Tibial artery (tissue), 4 donors: ENCODE data around the gene FASTK.

Experiments used
- DNase-seq, 2 donors: peaks; one replicate each; pipeline ENCODE4 v3.0.0-alpha.2; 2019
- H3K27ac ChIP-seq, 2 donors: fragments of 200-600 bp; sonication (generic) in 1 of 2; 1 replicate in 1 of 2; 2 replicates in 1 of 2; pipeline ENCODE4 v1.5.1; 2018 to 2019; ENCODE audit warnings: mild to moderate bottlenecking in 1 of 2
- H3K27me3 ChIP-seq, 2 donors: fragments of 200-600 bp; sonication (generic) in 1 of 2; one replicate each; pipeline versions ENCODE4 v1.5.1 to v1.6.0; 2016 to 2019
- H3K36me3 ChIP-seq, 3 donors: fragments of 200-600 bp; sonication (generic) in 2 of 3; one replicate each; pipeline ENCODE4 v1.5.1; 2016 to 2019; ENCODE audit warnings: mild to moderate bottlenecking in 2 of 3
- H3K4me1 ChIP-seq, 4 donors: fragments of 200-600 bp; sonication (generic) in 2 of 4; 1 replicate in 3 of 4; 2 replicates in 1 of 4; pipeline ENCODE4 v1.5.1; 2016 to 2019
- H3K4me3 ChIP-seq, 2 donors: fragments of 200-600 bp; sonication (generic) in 1 of 2; 1 replicate in 1 of 2; 2 replicates in 1 of 2; pipeline ENCODE4 v1.5.1; 2018 to 2019; ENCODE audit warnings: mild to moderate bottlenecking in 2 of 2
- H3K9me3 ChIP-seq, 3 donors: fragments of 200-600 bp; sonication (generic) in 1 of 3; one replicate each; pipeline ENCODE4 v1.5.1; 2016 to 2019
- intact Hi-C: fragments of 100-400 bp; cut with DNase I; formaldehyde crosslinking; loops from one replicate; pipeline ENCODE4 v1.15.0; 2023; ENCODE audit warnings: low total_unique reads
- TF ChIP-seq, protein P1 (sequence below), 2 experiments: fragments of 200-600 bp in 1 of 2; fragments of 450-650 bp in 1 of 2; IDR thresholded peaks; one replicate each; pipeline ENCODE4 v1.5.1; 2017 to 2019; ENCODE audit warnings: antibody characterized with exemption in 2 of 2, mild to moderate bottlenecking in 1 of 2, moderate library complexity in 1 of 2

Gene FASTK

DNA sequence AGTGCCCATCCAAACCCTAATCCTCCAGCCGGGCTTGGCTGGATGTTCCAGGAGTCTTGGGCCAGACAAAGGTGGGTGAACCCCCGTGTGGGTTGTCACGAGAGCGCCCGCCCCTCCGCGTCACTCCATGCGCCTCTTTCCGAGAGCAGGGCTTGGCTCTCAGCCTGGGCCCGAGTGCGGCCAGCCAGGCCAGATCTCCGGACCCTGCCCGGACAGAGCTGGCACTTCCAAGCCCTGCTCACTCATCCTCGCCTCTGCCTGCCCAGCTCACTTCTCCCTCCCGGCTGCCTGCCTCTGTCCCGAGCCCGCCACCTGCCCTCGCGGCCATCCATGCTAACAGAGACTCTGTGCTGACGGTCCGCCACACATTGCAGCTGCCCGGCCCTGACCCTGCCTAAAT is 40.3 kb upstream of the FASTK start:
- intact Hi-C loops, result loop anchor here (5.0 kb wide), 1 partner anchor 181 kb away; no protein-coding TSS in a partner anchor
- DNase-seq, result no peak
- H3K9me3 ChIP-seq, result no peaks in the 10 kb centered on the region

GRCh38 chr7:151119902-151120301 is 39.3 kb upstream of the FASTK start:
- no peak overlapping the region for H3K4me3 ChIP-seq
- TF ChIP-seq, protein P1, sequence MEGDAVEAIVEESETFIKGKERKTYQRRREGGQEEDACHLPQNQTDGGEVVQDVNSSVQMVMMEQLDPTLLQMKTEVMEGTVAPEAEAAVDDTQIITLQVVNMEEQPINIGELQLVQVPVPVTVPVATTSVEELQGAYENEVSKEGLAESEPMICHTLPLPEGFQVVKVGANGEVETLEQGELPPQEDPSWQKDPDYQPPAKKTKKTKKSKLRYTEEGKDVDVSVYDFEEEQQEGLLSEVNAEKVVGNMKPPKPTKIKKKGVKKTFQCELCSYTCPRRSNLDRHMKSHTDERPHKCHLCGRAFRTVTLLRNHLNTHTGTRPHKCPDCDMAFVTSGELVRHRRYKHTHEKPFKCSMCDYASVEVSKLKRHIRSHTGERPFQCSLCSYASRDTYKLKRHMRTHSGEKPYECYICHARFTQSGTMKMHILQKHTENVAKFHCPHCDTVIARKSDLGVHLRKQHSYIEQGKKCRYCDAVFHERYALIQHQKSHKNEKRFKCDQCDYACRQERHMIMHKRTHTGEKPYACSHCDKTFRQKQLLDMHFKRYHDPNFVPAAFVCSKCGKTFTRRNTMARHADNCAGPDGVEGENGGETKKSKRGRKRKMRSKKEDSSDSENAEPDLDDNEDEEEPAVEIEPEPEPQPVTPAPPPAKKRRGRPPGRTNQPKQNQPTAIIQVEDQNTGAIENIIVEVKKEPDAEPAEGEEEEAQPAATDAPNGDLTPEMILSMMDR (IDR thresholded peaks at IDR 0.05), result no peak
- DNase-seq, result no peak
- H3K4me1 ChIP-seq, result peaks cover 0 to 13% (median 5%) of the 10 kb centered on the region in 4 donors
- H3K36me3 ChIP-seq, result peaks cover 30 to 82% (median 78%) of the 10 kb centered on the region in 3 donors
- H3K27ac ChIP-seq, result no peak overlapping the region
- intact Hi-C loops, result loop anchor here (5.0 to 10.0 kb wide), 2 partner anchors 105 to 182 kb away; no protein-coding TSS in a partner anchor
- no peaks in the 10 kb centered on the region for H3K27me3 ChIP-seq
- H3K9me3 ChIP-seq, result no peaks in the 10 kb centered on the region

More for the DNA sequence above, 40.3 kb upstream of the FASTK start:
- Histone ChIP-seq H3K27me3 (no peaks in the 10 kb centered on the region), H3K4me1 (peaks cover 0 to 18% (median 9%) of the 10 kb centered on the region in 4 donors), H3K36me3 (peaks cover 30 to 86% (median 78%) of the 10 kb centered on the region in 3 donors), H3K27ac (no peak overlapping the region), H3K4me3 (no peak overlapping the region)
- TF ChIP-seq, protein P1 (IDR thresholded peaks at IDR 0.05), result no peak

- peaks cover 0 to 19% (median 8%) of the 10 kb centered on the region in 4 donors for H3K4me1 ChIP-seq
- no peaks in the 10 kb centered on the region for H3K9me3 ChIP-seq
- H3K36me3 ChIP-seq, result peaks cover 30 to 73% (median 70%) of the 10 kb centered on the region in 3 donors
- intact Hi-C loops, result loop anchor here (10.0 kb wide), 1 partner anchor 104 kb away; no protein-coding TSS in a partner anchor
- TF ChIP-seq, protein P1 (IDR thresholded peaks at IDR 0.05), result no peak
- no peak overlapping the region for H3K4me3 ChIP-seq
- DNase-seq, result no peak
- no peaks in the 10 kb centered on the region for H3K27me3 ChIP-seq
- no peak overlapping the region for H3K27ac ChIP-seq
These were observed 38.4 kb upstream of the FASTK start for GRCh38 chr7:151119055-151119415.

- Histone ChIP-seq H3K27me3 (no peaks in the 10 kb centered on the region), H3K27ac (no peak overlapping the region), H3K4me1 (peaks cover 0 to 19% (median 8%) of the 10 kb centered on the region in 4 donors), H3K9me3 (no peaks in the 10 kb centered on the region), H3K4me3 (no peak overlapping the region), H3K36me3 (peaks cover 27 to 66% (median 66%) of the 10 kb centered on the region in 3 donors)
- intact Hi-C loops, result loop anchor here (10.0 kb wide), 1 partner anchor 104 kb away; no protein-coding TSS in a partner anchor
- no peak for DNase-seq
- TF ChIP-seq, protein P1 (IDR thresholded peaks at IDR 0.05), result no peak
These were observed 37.8 kb upstream of the FASTK start for GRCh38 chr7:151118108-151119054.

DNA sequence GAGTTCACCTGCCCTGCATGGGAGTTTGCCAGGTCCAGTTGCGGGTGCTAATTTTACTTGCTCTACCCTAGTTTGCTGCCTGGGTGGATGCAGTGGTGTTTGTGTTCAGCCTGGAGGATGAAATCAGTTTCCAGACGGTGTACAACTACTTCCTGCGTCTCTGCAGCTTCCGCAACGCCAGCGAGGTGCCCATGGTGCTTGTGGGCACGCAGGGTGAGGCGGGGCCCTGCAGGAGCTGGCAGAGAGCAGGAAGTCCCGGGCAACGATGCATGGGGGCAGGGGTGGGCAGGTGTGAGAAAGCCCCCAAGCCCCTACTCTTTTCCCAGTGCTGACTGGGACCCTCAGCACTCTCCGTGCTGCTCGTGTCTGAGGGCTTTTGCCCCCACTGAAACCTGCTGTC is 37.0 kb upstream of the FASTK start:
- H3K4me1 ChIP-seq, result peaks cover 0 to 19% (median 8%) of the 10 kb centered on the region in 4 donors
- intact Hi-C loops, result loop anchor here (10.0 kb wide), 1 partner anchor 103 kb away; no protein-coding TSS in a partner anchor
- H3K4me3 ChIP-seq, result no peak overlapping the region
- no peaks in the 10 kb centered on the region for H3K27me3 ChIP-seq
- no peaks in the 10 kb centered on the region for H3K9me3 ChIP-seq
- no peak overlapping the region for H3K27ac ChIP-seq
- TF ChIP-seq, protein P1 (IDR thresholded peaks at IDR 0.05), result no peak
- peaks cover 19 to 58% (median 58%) of the 10 kb centered on the region in 3 donors for H3K36me3 ChIP-seq
- no peak for DNase-seq
